Measurements from ENCODE around the gene DOHH. TPM values are rescaled to one million over a fixed set of nuclear protein-coding genes. Genes with fewer than 3 reads are reported as not detected.

The DOHH gene
- total and polyA plus RNA-seq, 8 donors, result 0.45 to 21.7 (median 13.6) TPM; not detected in 1

DNA sequence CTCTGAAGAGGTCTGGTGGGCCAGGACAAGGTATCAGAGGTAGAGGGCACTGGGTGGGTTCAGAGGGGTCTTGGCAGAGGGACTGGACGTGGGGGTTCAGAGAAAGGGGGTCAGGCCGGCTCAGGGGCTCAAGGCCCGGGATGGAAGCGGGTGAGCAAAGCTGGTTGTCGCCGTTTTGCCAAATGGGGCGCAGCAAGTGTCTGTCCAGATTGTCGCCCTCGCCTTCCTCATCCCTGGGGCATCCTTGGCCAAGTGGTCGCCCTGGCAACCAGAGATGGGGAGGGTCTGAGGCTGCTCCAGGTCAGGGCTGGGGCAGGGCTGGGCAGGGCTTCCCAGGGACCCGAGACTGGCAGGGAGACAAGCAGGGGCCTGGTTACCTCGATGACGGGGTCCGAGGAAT is 6.8 kb downstream of the DOHH start:
- intact Hi-C loops (cut with DNase I; ENCODE audit: low total_unique reads), result no loop called here

GRCh38 chr19:3492919-3493318 is 7.6 kb downstream of the DOHH start:
- Histone ChIP-seq H3K4me3 (no peak overlapping the region), H3K36me3 (peaks cover 32 to 84% (median 72%) of the 10 kb centered on the region in 4 donors), H3K9me3 (no peaks in the 10 kb centered on the region), H3K4me1 (peaks cover 0 to 6% (median 3%) of the 10 kb centered on the region in 4 donors), H3K27me3 (no peaks in the 10 kb centered on the region), H3K27ac (no peak overlapping the region)
- 89 to 95% (median 93%) methylated on average over 16 of the region's 16 CpGs for WGBS, 5 donors
- DNase-seq, result no peak
- TF ChIP-seq POLR2A (IDR thresholded peaks at IDR 0.05), result no peak
- TF ChIP-seq EP300 (IDR thresholded peaks at IDR 0.05), result no peak
- TF ChIP-seq CTCF (IDR thresholded peaks at IDR 0.05), result no peak
- no peak for TF ChIP-seq POLR2AphosphoS5 (IDR thresholded peaks at IDR 0.05)
- intact Hi-C loops (cut with DNase I; ENCODE audit: low total_unique reads), result no loop called here

More for the DNA sequence above, 6.8 kb downstream of the DOHH start:
- H3K4me1 ChIP-seq, result peaks cover 0 to 10% (median 4%) of the 10 kb centered on the region in 4 donors
- H3K9me3 ChIP-seq, result no peaks in the 10 kb centered on the region
- H3K36me3 ChIP-seq, result peaks cover 32 to 86% (median 72%) of the 10 kb centered on the region in 4 donors
- no peak for DNase-seq
- TF ChIP-seq POLR2A (IDR thresholded peaks at IDR 0.05) (no peak), CTCF (IDR thresholded peaks at IDR 0.05) (no peak), EP300 (IDR thresholded peaks at IDR 0.05) (no peak), POLR2AphosphoS5 (IDR thresholded peaks at IDR 0.05) (no peak)
- WGBS, 5 donors, result 89 to 98% (median 95%) methylated on average over 10 to 14 of the region's 14 CpGs
- no peak overlapping the region for H3K27ac ChIP-seq
- no peak overlapping the region for H3K4me3 ChIP-seq
- H3K27me3 ChIP-seq, result no peaks in the 10 kb centered on the region

- TF ChIP-seq POLR2A (IDR thresholded peaks at IDR 0.05) (no peak), CTCF (IDR thresholded peaks at IDR 0.05) (no peak), EP300 (IDR thresholded peaks at IDR 0.05) (no peak)
- intact Hi-C loops (cut with DNase I; ENCODE audit: low total_unique reads), result no loop called here
- H3K9me3 ChIP-seq, result no peaks in the 10 kb centered on the region
- WGBS, 5 donors, result 93 to 97% (median 96%) methylated on average over 8 to 45 of the region's 45 CpGs
- H3K4me1 ChIP-seq, result peaks cover 0 to 6% (median 0%) of the 10 kb centered on the region in 4 donors
- no peak for DNase-seq
- peaks cover 32 to 78% (median 70%) of the 10 kb centered on the region in 4 donors for H3K36me3 ChIP-seq
- H3K4me3 ChIP-seq, result no peak overlapping the region
- H3K27ac ChIP-seq, result no peak overlapping the region
- H3K27me3 ChIP-seq, result no peaks in the 10 kb centered on the region
Observed at GRCh38 chr19:3492131-3492839, 8.2 kb downstream of the DOHH start.

DNA sequence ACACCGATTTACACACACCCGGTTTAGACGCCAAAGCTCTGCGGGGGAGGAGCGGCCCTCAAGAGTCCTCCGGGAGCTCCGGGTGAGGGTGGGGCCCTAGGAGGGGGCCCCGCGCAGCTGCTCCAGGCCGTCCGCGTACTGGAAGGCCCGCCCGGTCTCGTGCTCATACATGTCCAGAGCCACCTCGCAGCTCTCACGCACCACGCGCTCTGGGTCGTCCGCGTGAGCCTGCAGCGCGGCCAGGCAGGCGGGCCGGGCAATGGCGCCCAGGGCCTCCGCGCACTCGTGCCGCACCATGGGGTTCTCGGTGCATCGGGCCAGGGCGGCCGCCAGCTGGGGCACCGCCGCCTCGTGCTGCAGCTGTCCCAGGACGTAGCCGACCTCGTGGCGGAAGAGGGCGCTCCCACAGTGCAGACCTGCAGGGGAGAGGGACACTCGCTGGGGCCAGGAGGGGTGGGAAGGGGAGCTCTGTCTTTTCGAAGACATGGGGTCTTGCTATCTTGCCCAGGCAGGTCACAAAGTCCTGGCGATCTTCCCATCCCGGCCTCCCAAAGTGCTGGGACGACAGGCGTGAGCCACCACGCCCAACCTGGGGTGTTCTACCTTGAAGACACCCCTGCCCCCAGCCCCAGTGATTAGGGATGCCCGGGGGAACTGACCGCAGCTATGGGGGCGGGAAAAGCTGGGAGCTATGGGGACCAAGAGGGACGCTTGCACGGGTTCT is 8.9 kb downstream of the DOHH start:
- peaks cover 32 to 71% (median 66%) of the 10 kb centered on the region in 4 donors for H3K36me3 ChIP-seq
- TF ChIP-seq POLR2A (IDR thresholded peaks at IDR 0.05), result no peak
- TF ChIP-seq POLR2AphosphoS5 (IDR thresholded peaks at IDR 0.05), result no peak
- no peak for TF ChIP-seq CTCF (IDR thresholded peaks at IDR 0.05)
- TF ChIP-seq EP300 (IDR thresholded peaks at IDR 0.05), result no peak
- H3K4me1 ChIP-seq, result peaks cover 0 to 6% (median 0%) of the 10 kb centered on the region in 4 donors
- no peak overlapping the region for H3K4me3 ChIP-seq
- no peaks in the 10 kb centered on the region for H3K9me3 ChIP-seq
- intact Hi-C loops (cut with DNase I; ENCODE audit: low total_unique reads), result no loop called here
- H3K27me3 ChIP-seq, result no peaks in the 10 kb centered on the region
- no peak overlapping the region for H3K27ac ChIP-seq
- WGBS, 5 donors, result 94 to 96% (median 95%) methylated on average over 34 to 55 of the region's 55 CpGs
- no peak for DNase-seq

Measured in stomach (tissue), 9 donors.